BLaER1 treated with 17β-estradiol and CSF1 and Interleukin-3, amounts not matched to agents 10 nM and 100 nM (cell line): ENCODE measurements around the gene PPP6C.
"Not testable (repeated sequence)": the region's sequence is repeated elsewhere in the genome, so short reads cannot be mapped to it uniquely, and the experiment has no call there.

ENCODE experiments used
- H3K27ac ChIP-seq, 11 experiments: shearing (Covaris generic); formaldehyde crosslinking; 2 replicates each; pipeline ENCODE4 v1.8.1; 2022
- H3K27me3 ChIP-seq, 11 experiments: shearing (Covaris generic); formaldehyde crosslinking; 2 replicates each; pipeline ENCODE4 v1.8.1; 2022
- H3K36me3 ChIP-seq, 11 experiments: shearing (Covaris generic); formaldehyde crosslinking; 2 replicates each; pipeline ENCODE4 v1.8.1; 2022
- H3K4me1 ChIP-seq, 10 experiments: shearing (Covaris generic); formaldehyde crosslinking; 2 replicates each; pipeline ENCODE4 v1.8.1; 2022
- H3K4me2 ChIP-seq, 11 experiments: shearing (Covaris generic); formaldehyde crosslinking; 2 replicates each; pipeline ENCODE4 v1.8.1; 2022
- H3K4me3 ChIP-seq, 10 experiments: shearing (Covaris generic); formaldehyde crosslinking; 2 replicates each; pipeline ENCODE4 v1.8.1; 2022
- H3K9ac ChIP-seq, 11 experiments: shearing (Covaris generic); formaldehyde crosslinking; 2 replicates each; pipeline ENCODE4 v1.8.1; 2022
- H3K9me3 ChIP-seq, 11 experiments: shearing (Covaris generic); formaldehyde crosslinking; replicated peaks in 1 of 11; 2 replicates each; pipeline ENCODE4 v1.8.1; 2022
- H4K20me1 ChIP-seq, 11 experiments: shearing (Covaris generic); formaldehyde crosslinking; 2 replicates each; pipeline ENCODE4 v1.8.1; 2022
- Cebpa-rat ChIP-seq, 11 experiments: shearing (Covaris generic); IDR thresholded peaks; 2 replicates each; pipeline ENCODE4 v1.8.1; 2022

Gene PPP6C

GRCh38 chr9:125121146-125121545, 68.5 kb downstream of the PPP6C start:
- TF ChIP-seq Cebpa-rat (IDR thresholded peaks at IDR 0.05), result no peak
- H4K20me1 ChIP-seq, result no peaks in the 10 kb centered on the region
- peaks cover 26 to 73% (median 36%) of the 10 kb centered on the region in 10 experiments for H3K4me1 ChIP-seq
- H3K4me2 ChIP-seq, result peak overlapping the region in 10 of 11 experiments; percentile 22 to 82 (median 62); a peak in 19 of 22 replicates
- peaks cover 0 to 9% (median 0%) of the 10 kb centered on the region in 11 experiments; a peak in 4 of 22 replicates for H3K9me3 ChIP-seq
- no peaks in the 10 kb centered on the region for H3K27me3 ChIP-seq
- H3K9ac ChIP-seq, result peak overlapping the region in 6 of 11 experiments; percentile 12 to 67 (median 40); a peak in 10 of 22 replicates
- H3K4me3 ChIP-seq, result no peak overlapping the region; a peak in 1 of 20 replicates
- H3K27ac ChIP-seq, result peak overlapping the region in 8 of 11 experiments; percentile 47 to 83 (median 71); a peak in 16 of 22 replicates
- H3K36me3 ChIP-seq, result peaks cover 0 to 23% (median 3%) of the 10 kb centered on the region in 11 experiments; a peak in 4 of 22 replicates

GRCh38 chr9:125119643-125120286, 69.8 kb downstream of the PPP6C start:
- Histone ChIP-seq H3K36me3 (peaks cover 0 to 19% (median 6%) of the 10 kb centered on the region in 11 experiments; a peak in 11 of 22 replicates), H4K20me1 (no peaks in the 10 kb centered on the region), H3K27me3 (no peaks in the 10 kb centered on the region), H3K27ac (peak overlapping the region in 7 of 11 experiments; percentile 12 to 83 (median 67); a peak in 11 of 22 replicates), H3K9me3 (peaks cover under 1 to 7% (median 4%) of the 10 kb centered on the region in 11 experiments; a peak in 19 of 22 replicates), H3K9ac (peak overlapping the region in 2 of 11 experiments; percentile 8 to 34; a peak in 2 of 22 replicates), H3K4me2 (peak overlapping the region in 8 of 11 experiments; percentile 22 to 82 (median 58); a peak in 12 of 22 replicates), H3K4me1 (peaks cover 16 to 61% (median 25%) of the 10 kb centered on the region in 10 experiments; a peak in 18 of 20 replicates), H3K4me3 (no peak overlapping the region)
- TF ChIP-seq Cebpa-rat (IDR thresholded peaks at IDR 0.05), result no peak

GRCh38 chr9:125118696-125119095, 70.9 kb downstream of the PPP6C start:
- H3K4me3 ChIP-seq, H3K27me3 ChIP-seq, H3K4me2 ChIP-seq, H3K27ac ChIP-seq, H3K9ac ChIP-seq, H4K20me1 ChIP-seq: not testable (repeated sequence)
- Histone ChIP-seq H3K9me3 (peaks cover 11 to 16% (median 15%) of the 10 kb centered on the region in 11 experiments), H3K4me1 (peaks cover 16 to 53% (median 25%) of the 10 kb centered on the region in 10 experiments; a peak in 18 of 20 replicates), H3K36me3 (peaks cover 0 to 22% (median 12%) of the 10 kb centered on the region in 11 experiments; a peak in 15 of 22 replicates)

GRCh38 chr9:125114503-125114902, 75.1 kb downstream of the PPP6C start:
- H3K4me2 ChIP-seq, H3K27ac ChIP-seq, H3K9ac ChIP-seq, H3K4me3 ChIP-seq, H4K20me1 ChIP-seq, H3K27me3 ChIP-seq: not testable (repeated sequence)
- Histone ChIP-seq H3K36me3 (peaks cover 3 to 47% (median 33%) of the 10 kb centered on the region in 11 experiments; a peak in 17 of 22 replicates), H3K4me1 (peaks cover 0 to 14% (median 2%) of the 10 kb centered on the region in 10 experiments; a peak in 11 of 20 replicates), H3K9me3 (peaks cover 52 to 57% (median 55%) of the 10 kb centered on the region in 11 experiments)

- Histone ChIP-seq H3K4me2 (no peak overlapping the region), H3K27ac (no peak overlapping the region), H3K36me3 (peaks cover 3 to 56% (median 33%) of the 10 kb centered on the region in 11 experiments; a peak in 16 of 22 replicates), H3K9ac (no peak overlapping the region), H3K9me3 (peaks cover 67 to 83% (median 77%) of the 10 kb centered on the region in 11 experiments), H3K4me3 (no peak overlapping the region), H3K4me1 (peaks cover 0 to 3% (median 0%) of the 10 kb centered on the region in 10 experiments; a peak in 4 of 20 replicates), H4K20me1 (no peaks in the 10 kb centered on the region), H3K27me3 (no peaks in the 10 kb centered on the region)
- no peak for TF ChIP-seq Cebpa-rat (IDR thresholded peaks at IDR 0.05)
These were observed 79.1 kb downstream of the PPP6C start for GRCh38 chr9:125110464-125110863.

GRCh38 chr9:125108541-125108940, 81.1 kb downstream of the PPP6C start:
- H3K4me3 ChIP-seq, H3K27me3 ChIP-seq: not testable (repeated sequence)
- peaks cover 3 to 22% (median 17%) of the 10 kb centered on the region in 10 experiments; a peak in 15 of 20 replicates for H3K4me1 ChIP-seq

GRCh38 chr9:125106285-125106893, 83.2 kb downstream of the PPP6C start:
- no peak overlapping the region for H3K27ac ChIP-seq
- H3K9ac ChIP-seq, result no peak overlapping the region
- H3K4me2 ChIP-seq, result no peak overlapping the region

More at GRCh38 chr9:125108541-125108940, 81.1 kb downstream of the PPP6C start:
- not testable (repeated sequence) for H3K9ac ChIP-seq, H3K4me2 ChIP-seq, H4K20me1 ChIP-seq, H3K27ac ChIP-seq
- Histone ChIP-seq H3K36me3 (peaks cover under 1 to 43% (median 22%) of the 10 kb centered on the region in 11 experiments; a peak in 15 of 22 replicates), H3K9me3 (peaks cover 53 to 65% (median 62%) of the 10 kb centered on the region in 11 experiments)

GRCh38 chr9:125103770-125104460, 85.7 kb downstream of the PPP6C start:
- H3K27me3 ChIP-seq, result no peaks in the 10 kb centered on the region
- peaks cover 0 to 12% (median 0%) of the 10 kb centered on the region in 11 experiments; a peak in 3 of 22 replicates for H3K36me3 ChIP-seq
- peak overlapping the region in 7 of 11 experiments; percentile 38 to 69 (median 45); a peak in 13 of 22 replicates for H3K4me2 ChIP-seq
- no peak overlapping the region for H3K9ac ChIP-seq
- H4K20me1 ChIP-seq, result no peaks in the 10 kb centered on the region; a peak in 2 of 22 replicates
- H3K4me3 ChIP-seq, result no peak overlapping the region
- no peak for TF ChIP-seq Cebpa-rat (IDR thresholded peaks at IDR 0.05)
- peaks cover 3 to 26% (median 18%) of the 10 kb centered on the region in 10 experiments; a peak in 15 of 20 replicates for H3K4me1 ChIP-seq
- H3K9me3 ChIP-seq, result peaks cover 15 to 21% (median 18%) of the 10 kb centered on the region in 11 experiments
- no peak overlapping the region for H3K27ac ChIP-seq

More at GRCh38 chr9:125106285-125106893, 83.2 kb downstream of the PPP6C start:
- Histone ChIP-seq H3K9me3 (peaks cover 33 to 45% (median 40%) of the 10 kb centered on the region in 11 experiments), H3K4me3 (no peak overlapping the region), H3K4me1 (peaks cover 3 to 26% (median 18%) of the 10 kb centered on the region in 10 experiments; a peak in 15 of 20 replicates), H4K20me1 (no peaks in the 10 kb centered on the region; a peak in 2 of 22 replicates), H3K27me3 (no peaks in the 10 kb centered on the region), H3K36me3 (peaks cover 0 to 24% (median 9%) of the 10 kb centered on the region in 11 experiments; a peak in 11 of 22 replicates)
- no peak for TF ChIP-seq Cebpa-rat (IDR thresholded peaks at IDR 0.05)
